OCI-LY1 (cell line): ENCODE results near the gene MNAT1.
"Not testable (repeated sequence)": the region's sequence is repeated elsewhere in the genome, so short reads cannot be mapped to it uniquely, and the experiment has no call there.

ENCODE experiments used
- CTCF ChIP-seq: fragments of 200-600 bp; sonication (generic), shearing (Covaris generic); IDR thresholded peaks from 2 replicates; pipeline ENCODE4 v1.5.1; 2017; ENCODE audit warnings: mild to moderate bottlenecking, antibody characterized with exemption, low read length, moderate library complexity, mixed read lengths
- EZH2 ChIP-seq: fragments of 200-600 bp; sonication (generic), shearing (Covaris generic); IDR thresholded peaks from 2 replicates; pipeline ENCODE4 v1.8.0; 2017; ENCODE audit warnings: borderline replicate concordance, mixed run types, mild to moderate bottlenecking, antibody characterized with exemption, low read length, moderate library complexity, mixed read lengths

GRCh38 chr14:60731291-60731690 lies 3.3 kb upstream of the MNAT1 start:
- TF ChIP-seq CTCF, EZH2: not testable (repeated sequence)
